GM18870 (cell line): ENCODE measurements around the gene PTTG1IP.

Source experiments
- ATAC-seq: cut with Tn5 transposase; IDR thresholded peaks from one replicate; pipeline ENCODE4 v1.9.1; 2021; ENCODE audit warnings: moderate library complexity; ENCODE audit not compliant: unreplicated experiment

The PTTG1IP gene

GRCh38 chr21:44898011-44898488 is 24.6 kb upstream of the PTTG1IP start:
- ATAC-seq = no peak

- ATAC-seq = no peak
These were observed 24.0 kb upstream of the PTTG1IP start for GRCh38 chr21:44897326-44898010.

- no peak for ATAC-seq
These were observed 23.2 kb upstream of the PTTG1IP start for GRCh38 chr21:44896561-44897286.

GRCh38 chr21:44895859-44896258 is 22.4 kb upstream of the PTTG1IP start:
- no peak for ATAC-seq

GRCh38 chr21:44894687-44895302 is 21.3 kb upstream of the PTTG1IP start:
- ATAC-seq = no peak

- no peak for ATAC-seq
These were observed 20.6 kb upstream of the PTTG1IP start for GRCh38 chr21:44893948-44894656.

GRCh38 chr21:44893278-44893556 is 19.7 kb upstream of the PTTG1IP start:
- no peak for ATAC-seq

- no peak for ATAC-seq
These were observed 19.2 kb upstream of the PTTG1IP start for GRCh38 chr21:44892536-44893277.

- ATAC-seq = no peak
These were observed 18.6 kb upstream of the PTTG1IP start for GRCh38 chr21:44892095-44892494.

- ATAC-seq = no peak
These were observed 18.1 kb upstream of the PTTG1IP start for GRCh38 chr21:44891631-44892031.

GRCh38 chr21:44890961-44891541 is 17.6 kb upstream of the PTTG1IP start:
- no peak for ATAC-seq

GRCh38 chr21:44890338-44890931 is 16.9 kb upstream of the PTTG1IP start:
- no peak for ATAC-seq

- ATAC-seq = no peak
These were observed 16.3 kb upstream of the PTTG1IP start for GRCh38 chr21:44889625-44890337.

- no peak for ATAC-seq
These were observed 15.4 kb upstream of the PTTG1IP start for GRCh38 chr21:44888581-44889550.

GRCh38 chr21:44887807-44888580 is 14.5 kb upstream of the PTTG1IP start:
- no peak for ATAC-seq

GRCh38 chr21:44887126-44887806 is 13.8 kb upstream of the PTTG1IP start:
- ATAC-seq = no peak
